22Rv1 (cell line): ENCODE measurements around the gene GALC.

Experiments used
- ZFX ChIP-seq: fragments of 450-650 bp; IDR thresholded peaks from 2 replicates; pipeline ENCODE4 v1.6.1; 2017; ENCODE audit warnings: antibody characterized with exemption, borderline replicate concordance
- TF ChIP-seq, protein P1 (sequence below): fragments of 450-650 bp; IDR thresholded peaks from 2 replicates; pipeline ENCODE4 v1.5.1; 2017; ENCODE audit warnings: mild to moderate bottlenecking

DNA sequence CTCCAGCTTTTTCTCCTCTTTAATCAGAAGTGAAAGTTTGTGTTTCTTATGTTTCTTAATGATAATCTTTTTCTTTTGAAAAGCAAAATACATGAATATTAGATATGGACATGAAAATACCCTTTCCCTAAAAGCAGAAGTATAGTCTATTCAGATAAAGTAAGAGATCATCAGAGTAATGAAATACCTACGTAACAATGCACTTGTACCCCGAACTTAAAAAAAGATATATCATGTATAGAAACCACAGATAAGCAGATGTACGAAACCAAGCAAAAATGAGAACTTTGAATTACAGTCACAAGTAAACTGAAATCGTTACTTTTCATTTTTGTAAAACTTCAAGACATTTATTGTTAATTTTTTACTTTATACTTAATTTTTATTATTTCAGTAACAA is 10.4 kb upstream of the GALC start:
- TF ChIP-seq, protein P1, sequence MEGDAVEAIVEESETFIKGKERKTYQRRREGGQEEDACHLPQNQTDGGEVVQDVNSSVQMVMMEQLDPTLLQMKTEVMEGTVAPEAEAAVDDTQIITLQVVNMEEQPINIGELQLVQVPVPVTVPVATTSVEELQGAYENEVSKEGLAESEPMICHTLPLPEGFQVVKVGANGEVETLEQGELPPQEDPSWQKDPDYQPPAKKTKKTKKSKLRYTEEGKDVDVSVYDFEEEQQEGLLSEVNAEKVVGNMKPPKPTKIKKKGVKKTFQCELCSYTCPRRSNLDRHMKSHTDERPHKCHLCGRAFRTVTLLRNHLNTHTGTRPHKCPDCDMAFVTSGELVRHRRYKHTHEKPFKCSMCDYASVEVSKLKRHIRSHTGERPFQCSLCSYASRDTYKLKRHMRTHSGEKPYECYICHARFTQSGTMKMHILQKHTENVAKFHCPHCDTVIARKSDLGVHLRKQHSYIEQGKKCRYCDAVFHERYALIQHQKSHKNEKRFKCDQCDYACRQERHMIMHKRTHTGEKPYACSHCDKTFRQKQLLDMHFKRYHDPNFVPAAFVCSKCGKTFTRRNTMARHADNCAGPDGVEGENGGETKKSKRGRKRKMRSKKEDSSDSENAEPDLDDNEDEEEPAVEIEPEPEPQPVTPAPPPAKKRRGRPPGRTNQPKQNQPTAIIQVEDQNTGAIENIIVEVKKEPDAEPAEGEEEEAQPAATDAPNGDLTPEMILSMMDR, result no peak
- no peak for TF ChIP-seq ZFX
